GM08714 (cell line): ENCODE results near the gene DYSF.

Source experiments
- H3K4me3 ChIP-seq: fragments of 200-500 bp; sonication (Bioruptor generic); 2 replicates; pipeline ENCODE4 v1.5.1; 2014; ENCODE audit warnings: mild to moderate bottlenecking, low read length, inconsistent platforms
- ZNF274 ChIP-seq: IDR thresholded peaks from 2 replicates; pipeline ENCODE4 v1.6.1; 2012; ENCODE audit warnings: mild to moderate bottlenecking, low read depth, low read length

The DYSF gene

GRCh38 chr2:71669628-71670429 is 216.5 kb downstream of the DYSF start:
- no peak for TF ChIP-seq ZNF274
- no peak overlapping the region for H3K4me3 ChIP-seq

GRCh38 chr2:71670430-71670795 is 217.1 kb downstream of the DYSF start:
- H3K4me3 ChIP-seq = no peak overlapping the region
- TF ChIP-seq ZNF274 = no peak

GRCh38 chr2:71671203-71671854 is 218.0 kb downstream of the DYSF start:
- TF ChIP-seq ZNF274 = no peak
- H3K4me3 ChIP-seq = no peak overlapping the region

GRCh38 chr2:71671895-71672825 is 218.8 kb downstream of the DYSF start:
- H3K4me3 ChIP-seq = no peak overlapping the region
- no peak for TF ChIP-seq ZNF274

- no peak overlapping the region for H3K4me3 ChIP-seq
- no peak for TF ChIP-seq ZNF274
Measured at GRCh38 chr2:71672826-71673795, 219.8 kb downstream of the DYSF start.

- no peak for TF ChIP-seq ZNF274
- no peak overlapping the region for H3K4me3 ChIP-seq
Measured at GRCh38 chr2:71674158-71674851, 220.9 kb downstream of the DYSF start.

- no peak for TF ChIP-seq ZNF274
- H3K4me3 ChIP-seq = no peak overlapping the region
Measured at GRCh38 chr2:71675296-71675695, 221.9 kb downstream of the DYSF start.

GRCh38 chr2:71678874-71679273 is 225.5 kb downstream of the DYSF start:
- no peak overlapping the region for H3K4me3 ChIP-seq
- TF ChIP-seq ZNF274 = no peak

GRCh38 chr2:71679491-71679890 is 226.1 kb downstream of the DYSF start:
- no peak overlapping the region for H3K4me3 ChIP-seq
- TF ChIP-seq ZNF274 = no peak

- no peak for TF ChIP-seq ZNF274
- no peak overlapping the region for H3K4me3 ChIP-seq
Measured at GRCh38 chr2:71680925-71681324, 227.6 kb downstream of the DYSF start.

- no peak overlapping the region for H3K4me3 ChIP-seq
- no peak for TF ChIP-seq ZNF274
Measured at GRCh38 chr2:71681626-71682025, 228.3 kb downstream of the DYSF start.

GRCh38 chr2:71682341-71682740 is 229.0 kb downstream of the DYSF start:
- no peak for TF ChIP-seq ZNF274
- no peak overlapping the region for H3K4me3 ChIP-seq

- H3K4me3 ChIP-seq = no peak overlapping the region
Measured at GRCh38 chr2:71683070-71683469, 229.7 kb downstream of the DYSF start.

More at GRCh38 chr2:71683070-71683469, 229.7 kb downstream of the DYSF start:
- no peak for TF ChIP-seq ZNF274
